Measurements from ENCODE around the gene ZSCAN22. TPM values are rescaled to one million over a fixed set of nuclear protein-coding genes. Genes with fewer than 3 reads are reported as not detected.
"Not testable (repeated sequence)": the region's sequence is repeated elsewhere in the genome, so short reads cannot be mapped to it uniquely, and the experiment has no call there.

The ZSCAN22 gene
- polyA plus RNA-seq, 3 donors from 2014 or later: 0.90 to 3.0 (median 2.1) TPM

DNA sequence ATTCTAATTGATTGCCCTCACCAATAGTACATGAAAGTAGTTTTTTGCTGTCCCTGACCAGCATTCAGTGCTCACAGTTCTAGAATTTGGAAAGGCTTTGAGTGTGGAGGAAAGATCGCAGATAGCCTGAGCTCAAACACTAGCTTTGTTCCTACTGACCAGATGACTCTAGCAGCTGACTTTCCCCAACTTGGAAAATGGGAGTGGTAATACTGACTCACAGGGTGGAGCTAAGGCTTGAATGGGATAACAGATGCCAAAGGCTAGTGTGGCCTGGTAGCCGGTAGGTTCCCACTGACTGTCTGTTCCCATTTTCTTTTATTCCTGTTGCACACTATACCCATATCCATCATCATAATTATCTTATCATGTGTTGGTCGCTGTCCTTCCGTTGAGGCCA lies 3.7 kb downstream of the ZSCAN22 start:
- peaks cover 0 to 6% (median 0%) of the 10 kb centered on the region in 3 donors for H3K36me3 Mint-ChIP-seq
- H3K27ac Mint-ChIP-seq: peak overlapping the region in 3 of 6 donors; percentile 3 to 12 (median 7)
- DNase-seq: no peak
- no peak overlapping the region for H3K4me3 Mint-ChIP-seq
- H3K9me3 Mint-ChIP-seq: no peaks in the 10 kb centered on the region
- H3K4me1 Mint-ChIP-seq: no peaks in the 10 kb centered on the region
- H3K27me3 Mint-ChIP-seq (ENCODE audit: low read depth in 3 of 3): peaks cover 0 to 1% (median 0%) of the 10 kb centered on the region in 3 donors

DNA sequence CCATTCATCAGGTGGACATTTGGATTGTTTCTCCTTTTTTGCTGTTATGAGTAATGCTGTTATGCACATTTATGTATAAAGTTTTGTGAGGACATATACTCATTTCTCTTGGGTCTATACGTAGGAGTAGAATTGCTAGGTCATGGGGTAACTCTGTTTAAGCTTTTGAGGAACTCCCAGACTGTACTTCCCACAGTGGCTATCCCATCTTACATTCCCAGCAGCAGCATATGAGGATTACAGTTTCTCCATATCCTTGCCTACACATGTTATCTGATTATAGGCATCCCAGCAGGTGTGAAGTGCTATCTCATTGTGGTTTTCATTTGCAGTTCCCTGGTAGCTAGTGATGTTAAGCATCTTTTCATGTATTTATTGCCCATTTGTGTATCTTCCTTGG lies 5.9 kb downstream of the ZSCAN22 start:
- Mint-ChIP-seq H3K27ac (peak overlapping the region in 1 of 6 donors; percentile 62), H3K27me3 (ENCODE audit: low read depth in 3 of 3) (peaks cover 0 to 1% (median 0%) of the 10 kb centered on the region in 3 donors), H3K4me1 (no peaks in the 10 kb centered on the region), H3K4me3 (no peak overlapping the region), H3K9me3 (no peaks in the 10 kb centered on the region), H3K36me3 (peaks cover 4 to 10% (median 5%) of the 10 kb centered on the region in 3 donors)
- DNase-seq: no peak

DNA sequence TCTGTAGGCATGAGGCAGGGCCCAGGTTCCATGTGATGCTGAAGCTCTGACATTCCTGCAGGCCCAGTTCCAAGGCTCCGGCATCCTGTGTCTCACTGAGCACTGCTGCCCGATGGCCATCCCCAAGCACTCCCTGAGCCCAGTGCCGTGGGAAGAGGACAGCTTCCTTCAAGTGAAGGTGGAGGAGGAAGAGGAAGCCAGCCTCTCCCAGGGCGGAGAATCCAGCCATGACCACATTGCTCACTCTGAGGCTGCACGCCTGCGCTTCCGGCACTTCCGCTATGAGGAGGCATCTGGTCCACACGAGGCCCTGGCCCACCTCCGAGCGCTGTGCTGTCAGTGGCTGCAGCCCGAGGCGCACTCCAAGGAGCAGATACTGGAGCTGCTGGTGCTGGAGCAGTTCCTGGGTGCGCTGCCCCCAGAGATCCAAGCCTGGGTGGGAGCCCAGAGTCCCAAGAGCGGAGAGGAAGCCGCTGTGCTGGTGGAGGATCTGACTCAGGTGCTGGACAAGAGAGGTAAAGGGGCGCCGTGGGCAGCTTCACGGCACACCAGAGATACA lies 8.0 kb downstream of the ZSCAN22 start:
- H3K4me1 Mint-ChIP-seq: no peaks in the 10 kb centered on the region
- peaks cover 7 to 26% (median 16%) of the 10 kb centered on the region in 3 donors for H3K36me3 Mint-ChIP-seq
- no peaks in the 10 kb centered on the region for H3K27me3 Mint-ChIP-seq (ENCODE audit: low read depth in 3 of 3)
- H3K27ac Mint-ChIP-seq: no peak overlapping the region
- no peaks in the 10 kb centered on the region for H3K9me3 Mint-ChIP-seq
- no peak for DNase-seq
- no peak overlapping the region for H3K4me3 Mint-ChIP-seq

GRCh38 chr19:58335630-58336029 lies 8.8 kb downstream of the ZSCAN22 start:
- Mint-ChIP-seq H3K36me3 (peaks cover 10 to 30% (median 20%) of the 10 kb centered on the region in 3 donors), H3K27ac (no peak overlapping the region), H3K4me1 (no peaks in the 10 kb centered on the region), H3K4me3 (no peak overlapping the region), H3K9me3 (no peaks in the 10 kb centered on the region), H3K27me3 (ENCODE audit: low read depth in 3 of 3) (no peaks in the 10 kb centered on the region)
- no peak for DNase-seq

- Mint-ChIP-seq H3K36me3 (peaks cover 16 to 32% (median 26%) of the 10 kb centered on the region in 3 donors), H3K4me3 (no peak overlapping the region), H3K4me1 (no peaks in the 10 kb centered on the region), H3K27me3 (ENCODE audit: low read depth in 3 of 3) (no peaks in the 10 kb centered on the region), H3K27ac (no peak overlapping the region), H3K9me3 (no peaks in the 10 kb centered on the region)
- DNase-seq: no peak
Observed at GRCh38 chr19:58336216-58336615, 9.4 kb downstream of the ZSCAN22 start.

GRCh38 chr19:58336820-58337219 lies 10.0 kb downstream of the ZSCAN22 start:
- DNase-seq: no peak
- Mint-ChIP-seq H3K36me3 (peaks cover 18 to 34% (median 29%) of the 10 kb centered on the region in 3 donors), H3K9me3 (no peaks in the 10 kb centered on the region), H3K4me3 (no peak overlapping the region), H3K4me1 (no peaks in the 10 kb centered on the region), H3K27me3 (ENCODE audit: low read depth in 3 of 3) (no peaks in the 10 kb centered on the region), H3K27ac (no peak overlapping the region)

GRCh38 chr19:58338336-58338735 lies 11.5 kb downstream of the ZSCAN22 start:
- Mint-ChIP-seq H3K4me1 (no peaks in the 10 kb centered on the region), H3K27me3 (ENCODE audit: low read depth in 3 of 3) (peaks cover 0 to 2% (median 0%) of the 10 kb centered on the region in 3 donors), H3K36me3 (peaks cover 24 to 40% (median 29%) of the 10 kb centered on the region in 3 donors), H3K27ac (no peak overlapping the region), H3K9me3 (no peaks in the 10 kb centered on the region), H3K4me3 (no peak overlapping the region)
- DNase-seq: no peak

GRCh38 chr19:58338825-58339558 lies 12.2 kb downstream of the ZSCAN22 start:
- Mint-ChIP-seq H3K36me3 (peaks cover 24 to 40% (median 29%) of the 10 kb centered on the region in 3 donors), H3K27ac (no peak overlapping the region), H3K4me3 (no peak overlapping the region), H3K27me3 (ENCODE audit: low read depth in 3 of 3) (peaks cover 0 to 2% (median 0%) of the 10 kb centered on the region in 3 donors), H3K9me3 (peaks cover 0 to 2% (median 0%) of the 10 kb centered on the region in 6 donors), H3K4me1 (no peaks in the 10 kb centered on the region)
- DNase-seq: no peak

DNA sequence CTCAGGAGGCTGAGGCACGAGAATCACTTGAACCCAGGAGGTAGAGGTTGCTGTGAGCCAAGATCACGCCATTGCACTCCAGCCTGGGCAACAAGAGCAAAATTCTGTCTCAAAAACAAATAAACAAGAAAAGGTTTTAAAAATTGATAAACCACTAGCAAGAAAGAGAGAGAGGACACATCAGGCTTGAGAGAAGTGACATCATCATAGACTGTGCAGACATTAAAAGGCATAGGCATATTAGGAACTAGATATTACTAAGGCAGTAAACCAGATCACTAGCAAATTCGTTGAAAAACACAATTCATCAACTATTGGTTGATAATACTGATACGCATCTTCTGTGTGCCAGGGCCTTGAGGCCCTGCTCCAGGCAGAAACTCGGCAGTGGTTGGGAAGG lies 18.8 kb downstream of the ZSCAN22 start:
- Mint-ChIP-seq H3K9me3 (peaks cover 0 to 2% (median 0%) of the 10 kb centered on the region in 6 donors), H3K27ac (peak overlapping the region in 4 of 6 donors; percentile 4 to 54 (median 10)), H3K27me3 (ENCODE audit: low read depth in 3 of 3) (peaks cover 2 to 10% (median 5%) of the 10 kb centered on the region in 3 donors), H3K36me3 (peaks cover 9 to 19% (median 14%) of the 10 kb centered on the region in 3 donors), H3K4me1 (peaks cover 15 to 21% of the 10 kb centered on the region in 2 donors), H3K4me3 (peak overlapping the region; percentile 59 to 87 (median 74))
- no peak for DNase-seq

DNA sequence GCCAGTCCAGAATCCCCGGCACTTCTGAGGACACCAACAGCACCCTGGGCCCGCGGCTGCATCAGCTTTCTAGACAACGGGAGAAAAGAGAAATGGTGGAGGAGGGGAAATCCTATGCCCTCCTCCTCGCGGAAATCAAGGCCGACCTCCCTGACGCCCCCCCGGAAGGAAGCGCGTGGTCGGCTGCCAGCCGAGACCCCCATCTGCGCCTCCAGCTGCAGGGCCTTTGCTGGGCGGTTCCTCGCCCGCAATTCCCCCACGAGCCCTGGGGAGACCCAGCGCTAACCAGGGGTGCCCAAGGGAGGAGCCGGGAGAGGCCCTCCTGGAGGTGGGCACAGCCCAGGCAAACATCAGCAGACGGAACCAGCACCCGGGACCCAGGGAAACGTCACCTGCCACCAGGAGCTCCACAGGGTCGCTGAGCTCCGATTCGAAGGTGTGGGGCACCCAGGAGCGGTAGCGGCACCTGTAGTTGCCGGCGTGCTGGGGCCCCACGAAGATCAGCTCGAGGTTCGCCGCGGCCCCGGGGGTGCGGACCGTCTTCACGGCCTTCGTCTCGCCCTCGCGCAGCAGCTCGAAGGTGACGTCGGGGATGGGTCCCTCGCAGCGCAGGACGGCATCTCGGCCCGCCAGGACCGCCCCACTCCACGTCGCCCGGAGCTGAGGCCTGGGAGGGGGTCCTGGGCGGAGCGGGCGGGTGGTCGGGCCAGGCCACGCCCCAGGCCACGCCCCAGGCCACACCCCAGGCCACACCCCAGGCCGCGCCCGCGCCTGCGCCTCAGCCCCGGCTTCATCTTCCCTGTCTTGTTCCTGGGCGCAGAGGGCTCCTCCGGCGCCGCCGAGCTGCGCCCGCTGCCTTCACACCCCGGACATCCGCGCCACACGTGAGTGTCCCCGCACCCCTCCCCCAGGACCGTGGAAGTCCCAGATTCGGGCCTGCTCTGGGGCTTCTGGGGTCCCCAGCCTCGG lies 20.5 kb downstream of the ZSCAN22 start:
- Mint-ChIP-seq H3K27ac (peak overlapping the region in 5 of 6 donors; percentile 57 to 89 (median 72)), H3K36me3 (peaks cover 0 to 8% (median 7%) of the 10 kb centered on the region in 3 donors), H3K4me1 (peaks cover 15 to 21% of the 10 kb centered on the region in 2 donors), H3K27me3 (ENCODE audit: low read depth in 3 of 3) (peaks cover 2 to 13% (median 7%) of the 10 kb centered on the region in 3 donors), H3K9me3 (peaks cover 0 to 2% (median 0%) of the 10 kb centered on the region in 6 donors), H3K4me3 (peak overlapping the region; percentile 79 to 92 (median 86))
- peak; percentile 32 to 58 (median 49) for DNase-seq

DNA sequence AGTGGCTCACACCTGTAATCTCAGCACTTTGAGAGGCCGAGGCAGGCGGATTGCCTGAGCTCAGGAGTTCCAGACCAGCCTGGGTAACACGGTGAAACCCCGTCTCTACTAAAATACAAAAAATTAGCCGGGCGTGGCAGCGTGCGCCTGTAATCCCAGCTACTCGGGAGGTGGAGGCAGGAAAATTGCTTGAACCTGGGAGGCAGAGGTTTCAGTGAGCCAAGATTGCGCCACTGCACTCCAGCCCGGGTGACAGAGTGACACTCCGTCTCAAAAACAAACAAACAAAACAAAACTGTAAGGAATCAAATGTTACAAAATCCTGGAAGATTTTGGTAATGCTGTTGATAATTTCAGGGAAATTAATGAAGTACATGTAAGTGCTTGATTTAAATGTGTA lies 21.3 kb downstream of the ZSCAN22 start:
- Mint-ChIP-seq H3K27ac (peak overlapping the region in 3 of 6 donors; percentile 72 to 89 (median 82)), H3K27me3 (ENCODE audit: low read depth in 3 of 3) (peaks cover 2 to 14% (median 4%) of the 10 kb centered on the region in 3 donors), H3K4me3 (peak overlapping the region; percentile 79 to 92 (median 86)), H3K4me1 (peaks cover 15 to 21% of the 10 kb centered on the region in 2 donors)
- not testable (repeated sequence) for H3K9me3 Mint-ChIP-seq, DNase-seq, H3K36me3 Mint-ChIP-seq

DNA sequence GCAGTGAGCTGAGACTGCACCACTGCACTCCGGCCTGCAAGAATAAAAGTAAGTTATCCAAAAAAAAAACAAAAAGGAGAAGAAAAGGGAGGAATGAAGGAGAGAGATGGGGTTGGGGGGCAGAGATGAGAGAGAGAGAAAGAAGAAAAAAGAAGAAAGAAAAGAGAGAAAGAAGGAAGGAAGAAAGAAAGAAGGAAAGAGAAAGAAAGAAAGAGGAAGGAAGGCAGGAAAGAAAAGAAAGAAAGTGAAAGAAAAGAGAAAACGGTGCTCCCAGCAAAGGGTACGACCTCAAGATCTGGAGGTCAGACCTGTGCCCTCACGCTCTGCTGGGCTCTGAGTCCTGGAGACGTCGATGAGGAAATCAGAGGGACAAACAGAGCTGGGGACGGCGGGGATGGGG lies 22.8 kb downstream of the ZSCAN22 start:
- Mint-ChIP-seq H3K36me3 (peaks cover 0 to 5% (median 3%) of the 10 kb centered on the region in 3 donors), H3K9me3 (no peaks in the 10 kb centered on the region), H3K4me1 (peaks cover 15 to 21% of the 10 kb centered on the region in 2 donors), H3K27ac (no peak overlapping the region), H3K4me3 (no peak overlapping the region), H3K27me3 (ENCODE audit: low read depth in 3 of 3) (peaks cover 2 to 14% (median 6%) of the 10 kb centered on the region in 3 donors)
- no peak for DNase-seq
